WTC11 (cell line): ENCODE measurements around the gene PTPRN2. TPM values are rescaled to one million over a fixed set of nuclear protein-coding genes. Genes with fewer than 3 reads are reported as not detected.

ENCODE experiments used
- ATAC-seq: fragments of 200-7000 bp; cut with Tn5 transposase; 2 replicates; pipeline ENCODE4 v1.10.0; 2021; ENCODE audit warnings: mild to moderate bottlenecking, moderate library complexity
- CTCF ChIA-PET: fragments of 300-600 bp; sonication (Branson Sonifier 250); formaldehyde crosslinking; loops from one replicate; lab custom pipeline; 2021; ENCODE audit warnings: antibody characterized with exemption; lab: Charles Lee
- POLR2A ChIA-PET: fragments of 350-600 bp; sonication (Branson Sonifier 250); formaldehyde crosslinking; loops from one replicate; lab custom pipeline; 2021; ENCODE audit warnings: antibody characterized with exemption; lab: Charles Lee
- DNase-seq: peaks from one replicate; pipeline ENCODE4 v3.0.0; 2021; ENCODE audit warnings: low spot score
- H3K27ac Mint-ChIP-seq: 2 replicates; pipeline ENCODE4 v1.8.0; 2021; ENCODE audit warnings: mixed read lengths
- H3K27me3 Mint-ChIP-seq: 2 replicates; pipeline ENCODE4 v1.8.0; 2021; ENCODE audit warnings: low read depth, mild to moderate bottlenecking, moderate library complexity, mixed read lengths
- H3K36me3 Mint-ChIP-seq: 2 replicates; pipeline ENCODE4 v1.8.0; 2021; ENCODE audit warnings: mixed read lengths
- H3K4me1 Mint-ChIP-seq: 2 replicates; pipeline ENCODE4 v1.8.0; 2022; ENCODE audit warnings: mixed read lengths
- H3K4me3 Mint-ChIP-seq: 2 replicates; pipeline ENCODE4 v1.8.0; 2021; ENCODE audit warnings: mild to moderate bottlenecking, moderate library complexity, mixed read lengths
- H3K9me3 Mint-ChIP-seq: 2 replicates; pipeline ENCODE4 v1.8.0; 2021; ENCODE audit warnings: mixed read lengths
- CREM ChIP-seq: sonication (generic); formaldehyde crosslinking; IDR thresholded peaks from 2 replicates; pipeline ENCODE4 v1.8.1; 2022; ENCODE audit warnings: mild to moderate bottlenecking, missing genetic modification reagents, moderate library complexity
- ETV6 ChIP-seq: sonication (generic); formaldehyde crosslinking; IDR thresholded peaks from 2 replicates; pipeline ENCODE4 v1.8.1; 2022; ENCODE audit warnings: mild to moderate bottlenecking, missing genetic modification reagents
- JAZF1 ChIP-seq: fragments of 250-450 bp; sonication (Bioruptor Pico); IDR thresholded peaks from 2 replicates; pipeline ENCODE4 v1.9.0; 2021; ENCODE audit warnings: moderate library complexity, mild to moderate bottlenecking, inconsistent platforms
- RORB ChIP-seq: fragments of 250-450 bp; sonication (Bioruptor Pico); IDR thresholded peaks from 2 replicates; pipeline ENCODE4 v1.9.0; 2021; ENCODE audit warnings: mild to moderate bottlenecking
- SMAD4 ChIP-seq: sonication (generic); formaldehyde crosslinking; IDR thresholded peaks from 2 replicates; pipeline ENCODE4 v1.8.0; 2022; ENCODE audit warnings: mild to moderate bottlenecking, missing genetic modification reagents
- TEAD1 ChIP-seq: sonication (generic); formaldehyde crosslinking; IDR thresholded peaks from 2 replicates; pipeline ENCODE4 v1.8.0; 2022; ENCODE audit warnings: mild to moderate bottlenecking, missing genetic modification reagents
- TP53 ChIP-seq: sonication (generic); formaldehyde crosslinking; IDR thresholded peaks from 2 replicates; pipeline ENCODE4 v1.8.1; 2023; ENCODE audit warnings: mild to moderate bottlenecking, missing genetic modification reagents
- ZNF423 ChIP-seq: fragments of 250-450 bp; sonication (Bioruptor Pico); IDR thresholded peaks from 2 replicates; pipeline ENCODE4 v2.1.2; 2022; ENCODE audit warnings: mild to moderate bottlenecking, moderate library complexity
- total RNA-seq: library from RNA; stranded (reverse); gene quantifications from 3 replicates; pipeline ENCODE4 v1.2.3, GENCODE V29; 2021
- TF ChIP-seq, protein P1 (sequence below): sonication (generic); formaldehyde crosslinking; IDR thresholded peaks from 2 replicates; pipeline ENCODE4 v1.8.1; 2022; ENCODE audit warnings: low read depth, missing genetic modification reagents, borderline replicate concordance
- TF ChIP-seq, protein P2 (sequence below): fragments of 250-450 bp; sonication (Bioruptor Pico); IDR thresholded peaks from 2 replicates; pipeline ENCODE4 v2.1.2; 2022; ENCODE audit warnings: mild to moderate bottlenecking, moderate library complexity
- TF ChIP-seq, protein P3 (sequence below): sonication (generic); formaldehyde crosslinking; IDR thresholded peaks from 2 replicates; pipeline ENCODE4 v1.8.1; 2023; ENCODE audit warnings: mild to moderate bottlenecking, missing genetic modification reagents, moderate library complexity
- TF ChIP-seq, protein P4 (sequence below): sonication (generic); formaldehyde crosslinking; IDR thresholded peaks from 2 replicates; pipeline ENCODE4 v1.8.1; 2023; ENCODE audit warnings: mild to moderate bottlenecking, moderate library complexity, missing genetic modification reagents
- TF ChIP-seq, protein P5 (sequence below): fragments of 250-450 bp; sonication (Bioruptor Pico); IDR thresholded peaks from 2 replicates; pipeline ENCODE4 v1.9.0; 2021; ENCODE audit warnings: mild to moderate bottlenecking
- TF ChIP-seq, protein P6 (sequence below): fragments of 200-600 bp; IDR thresholded peaks from 2 replicates; pipeline ENCODE4 v1.8.0; 2022; ENCODE audit warnings: antibody characterized with exemption
- TF ChIP-seq, protein P7 (sequence below): fragments of 250-450 bp; sonication (Bioruptor Pico); IDR thresholded peaks from 2 replicates; pipeline ENCODE4 v1.8.0; 2021; ENCODE audit warnings: mild to moderate bottlenecking

PTPRN2 gene
- total RNA-seq, 1 experiment from 2014 or later = 4.7 TPM

DNA sequence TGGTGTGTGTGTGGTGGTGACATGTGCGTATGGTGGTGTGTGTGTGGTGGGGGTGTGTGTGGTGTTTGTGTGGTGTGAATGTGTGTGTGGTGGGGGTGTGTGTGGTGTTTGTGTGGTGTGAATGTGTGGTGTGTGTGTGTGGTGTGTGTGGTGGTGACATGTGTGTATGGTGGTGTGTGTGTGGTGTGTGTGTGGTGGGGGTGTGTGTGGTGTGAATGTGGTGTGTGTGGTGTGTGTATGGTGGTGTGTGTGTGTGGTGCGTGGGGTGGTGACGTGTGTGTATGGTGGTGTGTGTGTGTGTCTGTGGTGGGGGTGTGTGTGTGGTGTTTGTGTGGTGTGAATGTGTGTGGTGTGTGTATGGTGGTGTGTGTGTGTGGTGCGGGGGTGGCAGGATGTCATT, 797.7 kb downstream of the PTPRN2 start:
- TF ChIP-seq SMAD4 = no peak
- ChIA-PET CTCF (no interaction called here), POLR2A (no interaction called here)
- peaks cover 22% of the 10 kb centered on the region for H3K9me3 Mint-ChIP-seq
- no peak overlapping the region for H3K4me3 Mint-ChIP-seq
- ATAC-seq (no peak), DNase-seq (no peak)
- no peak overlapping the region for H3K27ac Mint-ChIP-seq
- H3K36me3 Mint-ChIP-seq = peaks cover 16% of the 10 kb centered on the region
- H3K27me3 Mint-ChIP-seq = peaks cover 3% of the 10 kb centered on the region; the same call in 1 of the 2 replicates
- peaks cover 23% of the 10 kb centered on the region for H3K4me1 Mint-ChIP-seq

DNA sequence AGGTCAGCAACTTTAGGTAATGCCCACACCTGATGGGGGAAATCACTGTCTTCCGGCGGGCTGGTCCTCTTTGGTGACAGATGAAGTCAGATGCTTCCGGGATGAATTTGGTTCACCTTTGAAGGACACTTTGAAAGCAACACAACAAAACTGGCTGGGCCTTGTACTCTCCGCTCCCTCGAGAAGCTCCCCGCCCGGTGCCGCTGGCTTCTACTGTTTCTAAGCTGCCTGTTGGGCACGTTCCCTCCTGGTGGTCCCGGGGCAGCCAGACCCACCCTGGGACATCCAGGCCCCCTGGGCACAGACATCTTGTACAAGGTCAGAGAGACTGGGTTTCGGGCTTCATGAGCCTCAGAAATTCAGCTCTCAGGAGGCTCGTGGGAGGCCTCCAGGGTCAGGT, 798.5 kb downstream of the PTPRN2 start:
- ChIA-PET POLR2A (no interaction called here), CTCF (no interaction called here)
- peaks cover 15% of the 10 kb centered on the region for H3K9me3 Mint-ChIP-seq
- TF ChIP-seq, protein P1, sequence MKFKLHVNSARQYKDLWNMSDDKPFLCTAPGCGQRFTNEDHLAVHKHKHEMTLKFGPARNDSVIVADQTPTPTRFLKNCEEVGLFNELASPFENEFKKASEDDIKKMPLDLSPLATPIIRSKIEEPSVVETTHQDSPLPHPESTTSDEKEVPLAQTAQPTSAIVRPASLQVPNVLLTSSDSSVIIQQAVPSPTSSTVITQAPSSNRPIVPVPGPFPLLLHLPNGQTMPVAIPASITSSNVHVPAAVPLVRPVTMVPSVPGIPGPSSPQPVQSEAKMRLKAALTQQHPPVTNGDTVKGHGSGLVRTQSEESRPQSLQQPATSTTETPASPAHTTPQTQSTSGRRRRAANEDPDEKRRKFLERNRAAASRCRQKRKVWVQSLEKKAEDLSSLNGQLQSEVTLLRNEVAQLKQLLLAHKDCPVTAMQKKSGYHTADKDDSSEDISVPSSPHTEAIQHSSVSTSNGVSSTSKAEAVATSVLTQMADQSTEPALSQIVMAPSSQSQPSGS (CRISPR knock-in tag) = no peak
- TF ChIP-seq JAZF1 (CRISPR knock-in tag) = no peak
- no peak for TF ChIP-seq ZNF423
- TF ChIP-seq ETV6 (CRISPR knock-in tag) = no peak
- TF ChIP-seq, protein P2, sequence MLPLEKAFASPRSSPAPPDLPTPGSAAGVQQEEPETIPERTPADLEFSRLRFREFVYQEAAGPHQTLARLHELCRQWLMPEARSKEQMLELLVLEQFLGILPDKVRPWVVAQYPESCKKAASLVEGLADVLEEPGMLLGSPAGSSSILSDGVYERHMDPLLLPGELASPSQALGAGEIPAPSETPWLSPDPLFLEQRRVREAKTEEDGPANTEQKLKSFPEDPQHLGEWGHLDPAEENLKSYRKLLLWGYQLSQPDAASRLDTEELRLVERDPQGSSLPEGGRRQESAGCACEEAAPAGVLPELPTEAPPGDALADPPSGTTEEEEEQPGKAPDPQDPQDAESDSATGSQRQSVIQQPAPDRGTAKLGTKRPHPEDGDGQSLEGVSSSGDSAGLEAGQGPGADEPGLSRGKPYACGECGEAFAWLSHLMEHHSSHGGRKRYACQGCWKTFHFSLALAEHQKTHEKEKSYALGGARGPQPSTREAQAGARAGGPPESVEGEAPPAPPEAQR = no peak
- TF ChIP-seq RORB (CRISPR knock-in tag) = no peak
- TF ChIP-seq, protein P3, sequence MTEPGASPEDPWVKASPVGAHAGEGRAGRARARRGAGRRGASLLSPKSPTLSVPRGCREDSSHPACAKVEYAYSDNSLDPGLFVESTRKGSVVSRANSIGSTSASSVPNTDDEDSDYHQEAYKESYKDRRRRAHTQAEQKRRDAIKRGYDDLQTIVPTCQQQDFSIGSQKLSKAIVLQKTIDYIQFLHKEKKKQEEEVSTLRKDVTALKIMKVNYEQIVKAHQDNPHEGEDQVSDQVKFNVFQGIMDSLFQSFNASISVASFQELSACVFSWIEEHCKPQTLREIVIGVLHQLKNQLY (CRISPR knock-in tag) = no peak
- TF ChIP-seq, protein P4, sequence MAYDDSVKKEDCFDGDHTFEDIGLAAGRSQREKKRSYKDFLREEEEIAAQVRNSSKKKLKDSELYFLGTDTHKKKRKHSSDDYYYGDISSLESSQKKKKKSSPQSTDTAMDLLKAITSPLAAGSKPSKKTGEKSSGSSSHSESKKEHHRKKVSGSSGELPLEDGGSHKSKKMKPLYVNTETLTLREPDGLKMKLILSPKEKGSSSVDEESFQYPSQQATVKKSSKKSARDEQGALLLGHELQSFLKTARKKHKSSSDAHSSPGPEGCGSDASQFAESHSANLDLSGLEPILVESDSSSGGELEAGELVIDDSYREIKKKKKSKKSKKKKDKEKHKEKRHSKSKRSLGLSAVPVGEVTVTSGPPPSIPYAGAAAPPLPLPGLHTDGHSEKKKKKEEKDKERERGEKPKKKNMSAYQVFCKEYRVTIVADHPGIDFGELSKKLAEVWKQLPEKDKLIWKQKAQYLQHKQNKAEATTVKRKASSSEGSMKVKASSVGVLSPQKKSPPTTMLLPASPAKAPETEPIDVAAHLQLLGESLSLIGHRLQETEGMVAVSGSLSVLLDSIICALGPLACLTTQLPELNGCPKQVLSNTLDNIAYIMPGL (CRISPR knock-in tag) = no peak
- TF ChIP-seq, protein P5, sequence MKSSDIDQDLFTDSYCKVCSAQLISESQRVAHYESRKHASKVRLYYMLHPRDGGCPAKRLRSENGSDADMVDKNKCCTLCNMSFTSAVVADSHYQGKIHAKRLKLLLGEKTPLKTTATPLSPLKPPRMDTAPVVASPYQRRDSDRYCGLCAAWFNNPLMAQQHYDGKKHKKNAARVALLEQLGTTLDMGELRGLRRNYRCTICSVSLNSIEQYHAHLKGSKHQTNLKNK (CRISPR knock-in tag) = no peak
- no peak for DNase-seq
- H3K4me3 Mint-ChIP-seq = no peak overlapping the region
- H3K27me3 Mint-ChIP-seq = peaks cover 3% of the 10 kb centered on the region; the same call in 1 of the 2 replicates
- H3K4me1 Mint-ChIP-seq = peaks cover 15% of the 10 kb centered on the region
- peaks cover 16% of the 10 kb centered on the region for H3K36me3 Mint-ChIP-seq
- no peak overlapping the region for H3K27ac Mint-ChIP-seq
- no peak for ATAC-seq

DNA sequence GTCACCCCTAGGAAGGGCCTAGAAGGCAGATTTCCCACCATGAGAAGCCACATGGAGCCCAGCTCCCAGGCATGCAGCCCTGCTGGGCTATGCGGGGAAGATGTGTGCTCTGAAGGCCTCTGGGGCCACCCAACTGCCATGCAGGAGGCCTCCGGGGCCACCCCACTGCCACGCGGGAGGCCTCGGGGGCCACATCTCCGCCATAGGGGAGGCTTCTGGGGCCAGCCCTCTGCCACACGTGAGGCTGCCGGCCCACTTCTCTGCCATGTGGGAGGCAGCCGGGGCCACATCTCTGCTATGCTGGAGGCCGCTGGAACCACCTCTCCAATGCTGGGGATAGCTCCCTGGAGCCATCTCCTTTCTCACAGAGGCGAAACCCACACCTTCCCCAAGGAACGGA, 799.0 kb downstream of the PTPRN2 start:
- ATAC-seq = no peak
- TF ChIP-seq TP53 (CRISPR knock-in tag) (no peak), TEAD1 (CRISPR knock-in tag) (no peak), CREM (no peak), ZNF423 (no peak)
- TF ChIP-seq, all 79 proteins: peak for 0
- no peak for DNase-seq
- ChIA-PET POLR2A (no interaction called here), CTCF (no interaction called here)
- Mint-ChIP-seq H3K27ac (0 out of 2 replicates have a peak overlapping the region, but pooled peaks have one; percentile 53), H3K4me1 (peaks cover 13% of the 10 kb centered on the region), H3K27me3 (peaks cover 3% of the 10 kb centered on the region; the same call in 1 of the 2 replicates), H3K36me3 (peaks cover 19% of the 10 kb centered on the region), H3K4me3 (no peak overlapping the region), H3K9me3 (peaks cover 18% of the 10 kb centered on the region)

DNA sequence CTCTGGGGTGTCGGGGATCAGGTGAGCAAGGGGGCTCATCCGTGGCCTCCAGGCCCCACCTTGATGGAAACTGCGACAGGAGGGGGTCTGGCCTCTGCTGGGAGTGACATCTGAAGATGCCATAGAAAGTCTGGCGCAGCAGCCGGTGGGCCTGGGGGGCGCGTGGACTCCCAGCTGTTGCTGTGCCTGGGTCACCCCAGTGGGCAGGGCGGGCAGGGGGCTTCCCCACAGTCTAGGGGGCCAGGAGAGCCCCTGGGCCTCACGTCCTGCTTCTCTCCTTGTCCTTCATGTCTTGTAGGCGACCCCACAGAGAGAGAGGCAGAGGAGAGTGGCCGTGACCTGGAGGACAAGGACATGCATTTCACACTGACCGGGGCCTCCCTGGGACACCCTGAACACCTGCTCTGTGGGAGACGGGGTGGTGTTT, 800.3 kb downstream of the PTPRN2 start:
- Mint-ChIP-seq H3K9me3 (peaks cover 29% of the 10 kb centered on the region), H3K4me3 (no peak overlapping the region), H3K36me3 (peaks cover 28% of the 10 kb centered on the region), H3K27ac (no peak overlapping the region), H3K27me3 (peaks cover 5% of the 10 kb centered on the region), H3K4me1 (peaks cover 2% of the 10 kb centered on the region; the same call in 1 of the 2 replicates)
- DNase-seq = no peak
- POLR2A ChIA-PET = no interaction called here
- no peak for ATAC-seq
- CTCF ChIA-PET = no interaction called here
- TF ChIP-seq, protein P6, sequence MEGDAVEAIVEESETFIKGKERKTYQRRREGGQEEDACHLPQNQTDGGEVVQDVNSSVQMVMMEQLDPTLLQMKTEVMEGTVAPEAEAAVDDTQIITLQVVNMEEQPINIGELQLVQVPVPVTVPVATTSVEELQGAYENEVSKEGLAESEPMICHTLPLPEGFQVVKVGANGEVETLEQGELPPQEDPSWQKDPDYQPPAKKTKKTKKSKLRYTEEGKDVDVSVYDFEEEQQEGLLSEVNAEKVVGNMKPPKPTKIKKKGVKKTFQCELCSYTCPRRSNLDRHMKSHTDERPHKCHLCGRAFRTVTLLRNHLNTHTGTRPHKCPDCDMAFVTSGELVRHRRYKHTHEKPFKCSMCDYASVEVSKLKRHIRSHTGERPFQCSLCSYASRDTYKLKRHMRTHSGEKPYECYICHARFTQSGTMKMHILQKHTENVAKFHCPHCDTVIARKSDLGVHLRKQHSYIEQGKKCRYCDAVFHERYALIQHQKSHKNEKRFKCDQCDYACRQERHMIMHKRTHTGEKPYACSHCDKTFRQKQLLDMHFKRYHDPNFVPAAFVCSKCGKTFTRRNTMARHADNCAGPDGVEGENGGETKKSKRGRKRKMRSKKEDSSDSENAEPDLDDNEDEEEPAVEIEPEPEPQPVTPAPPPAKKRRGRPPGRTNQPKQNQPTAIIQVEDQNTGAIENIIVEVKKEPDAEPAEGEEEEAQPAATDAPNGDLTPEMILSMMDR = no peak
- TF ChIP-seq, protein P7, sequence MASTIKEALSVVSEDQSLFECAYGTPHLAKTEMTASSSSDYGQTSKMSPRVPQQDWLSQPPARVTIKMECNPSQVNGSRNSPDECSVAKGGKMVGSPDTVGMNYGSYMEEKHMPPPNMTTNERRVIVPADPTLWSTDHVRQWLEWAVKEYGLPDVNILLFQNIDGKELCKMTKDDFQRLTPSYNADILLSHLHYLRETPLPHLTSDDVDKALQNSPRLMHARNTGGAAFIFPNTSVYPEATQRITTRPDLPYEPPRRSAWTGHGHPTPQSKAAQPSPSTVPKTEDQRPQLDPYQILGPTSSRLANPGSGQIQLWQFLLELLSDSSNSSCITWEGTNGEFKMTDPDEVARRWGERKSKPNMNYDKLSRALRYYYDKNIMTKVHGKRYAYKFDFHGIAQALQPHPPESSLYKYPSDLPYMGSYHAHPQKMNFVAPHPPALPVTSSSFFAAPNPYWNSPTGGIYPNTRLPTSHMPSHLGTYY (CRISPR knock-in tag) = no peak
